ENCODE data around the gene ABHD2.
"Not testable (repeated sequence)": the region's sequence is repeated elsewhere in the genome, so short reads cannot be mapped to it uniquely, and the experiment has no call there.

ABHD2 gene

DNA sequence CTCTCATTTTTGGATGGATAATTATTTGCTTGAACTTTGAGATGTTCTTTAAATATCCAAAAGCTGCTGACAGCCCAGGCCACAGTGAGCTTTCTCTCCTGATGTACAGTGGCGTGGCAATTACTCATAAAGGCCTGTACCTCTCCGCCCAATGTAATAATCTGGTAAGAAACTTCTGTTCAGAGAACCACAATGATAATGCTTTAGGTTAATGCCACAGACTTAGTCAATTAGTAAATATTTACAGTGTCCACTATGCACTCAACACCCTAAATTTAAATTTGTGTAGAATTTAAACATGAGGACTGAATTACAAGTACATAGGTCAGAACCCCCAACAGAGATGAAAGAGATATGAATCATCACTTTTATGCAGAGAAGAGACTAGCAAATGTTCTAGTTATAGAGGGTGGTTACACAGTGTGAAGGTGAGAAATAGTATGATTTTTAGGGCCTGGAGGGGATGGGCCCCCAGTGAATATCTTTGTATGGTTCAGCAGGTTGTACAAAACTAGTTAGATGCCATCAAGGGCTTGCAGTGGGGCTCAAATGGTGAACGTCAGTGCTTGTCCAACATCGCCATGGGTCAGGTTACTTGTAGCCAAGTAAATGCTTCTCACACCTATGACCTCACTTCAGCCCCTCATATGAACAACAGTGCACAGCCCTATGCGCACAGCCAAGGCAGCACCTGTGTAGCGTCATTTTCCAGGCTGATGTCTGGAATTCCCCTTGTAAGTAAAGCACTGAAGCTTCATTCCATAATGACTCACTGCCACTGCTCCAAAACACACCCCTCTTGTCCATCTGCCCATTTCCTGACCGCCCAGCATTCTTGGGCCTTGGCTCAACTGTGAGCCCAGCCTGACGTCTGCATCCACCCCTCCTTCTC lies 13.3 kb downstream of the ABHD2 start:
- no peak for DNase-seq

DNA sequence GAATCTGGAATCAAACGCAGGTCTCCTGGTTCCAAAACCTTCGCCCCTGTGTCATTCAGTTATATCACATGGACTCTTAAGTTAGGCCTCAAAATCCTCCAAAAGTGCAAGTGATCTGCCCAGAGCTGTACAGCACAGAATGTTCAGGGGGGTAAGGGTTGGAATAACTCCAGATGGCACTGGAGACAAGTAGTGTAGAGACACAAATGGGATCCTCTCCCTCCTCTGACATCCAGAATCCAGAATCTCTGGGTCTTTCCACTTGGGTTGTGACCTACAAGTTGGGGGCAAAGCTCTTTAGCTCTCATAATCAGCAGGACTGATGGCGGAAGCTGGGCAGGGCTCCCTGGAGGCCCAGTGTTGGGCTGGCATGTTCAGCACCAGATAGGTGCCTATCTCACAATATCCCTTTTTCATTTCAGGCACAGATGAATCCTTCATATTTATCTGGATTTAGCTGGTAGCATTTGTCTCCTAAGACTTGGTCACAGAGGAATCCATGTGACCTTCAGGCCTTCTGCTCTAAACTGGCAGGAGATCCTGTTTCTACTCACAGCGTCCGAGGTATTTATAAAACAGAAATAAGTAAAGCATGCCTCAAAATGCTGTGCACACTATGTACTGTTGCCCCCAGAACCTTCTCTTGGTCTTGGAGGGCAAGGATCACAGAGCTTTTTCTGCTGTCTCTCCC lies 15.4 kb downstream of the ABHD2 start:
- no peak for DNase-seq

DNA sequence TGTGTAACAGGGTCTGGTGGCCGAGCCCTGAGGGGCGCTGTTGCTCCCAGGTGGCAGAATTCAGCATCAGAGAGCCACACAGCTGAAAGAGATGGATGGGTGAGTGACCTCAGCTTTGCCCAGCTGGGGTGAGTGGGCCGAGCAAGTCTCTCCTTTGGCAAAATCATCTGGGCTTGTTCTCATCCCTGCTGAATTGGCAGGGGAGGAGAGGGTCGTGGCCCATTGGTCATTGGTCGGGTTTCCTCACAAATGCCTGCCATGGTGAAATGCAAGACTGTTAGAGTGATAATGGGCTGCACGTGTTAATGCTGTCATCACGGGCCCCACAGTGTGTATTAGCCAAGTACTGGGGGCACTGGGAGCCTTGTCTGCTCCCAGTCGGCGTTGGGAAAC lies 15.9 kb downstream of the ABHD2 start:
- no peak for DNase-seq

DNA sequence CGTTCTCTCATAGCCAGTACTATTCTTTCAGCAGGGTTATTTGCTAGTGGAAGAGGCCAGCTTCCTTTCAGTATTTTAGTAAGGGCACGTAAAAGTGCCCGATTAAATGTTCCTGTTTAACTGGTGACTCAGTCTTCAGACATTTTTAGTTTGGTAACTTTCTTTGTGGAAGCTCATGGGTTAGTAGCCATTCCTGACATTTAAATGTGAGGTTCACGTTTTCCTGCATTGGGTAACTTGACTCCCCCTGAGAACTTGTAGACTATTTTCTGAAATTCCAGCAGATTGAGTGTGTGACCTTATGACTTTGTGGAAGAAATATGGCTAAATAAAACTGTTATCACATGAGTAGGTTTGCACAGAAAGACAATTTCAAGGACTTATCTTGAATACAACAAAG lies 16.9 kb downstream of the ABHD2 start:
- DNase-seq: no peak

DNA sequence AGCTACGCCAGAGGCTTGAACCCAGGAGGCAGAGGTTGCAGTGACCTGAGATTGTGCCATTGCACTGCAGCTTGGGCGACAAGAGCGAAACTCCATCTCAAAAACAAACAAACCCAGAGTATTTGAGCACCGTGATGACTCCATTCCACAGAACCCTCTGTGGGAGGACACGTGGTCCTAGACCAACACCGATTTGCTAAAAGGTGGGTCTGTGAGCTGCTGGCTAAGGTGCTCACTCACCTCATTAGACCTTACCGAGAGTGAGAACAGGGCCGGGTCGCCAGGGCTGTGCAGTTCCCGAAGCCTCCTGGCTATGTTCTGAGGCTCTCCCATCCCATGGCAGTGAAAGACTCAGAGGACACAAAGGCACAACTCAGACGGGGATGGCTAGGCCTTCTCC lies 17.9 kb downstream of the ABHD2 start:
- DNase-seq: no peak

DNA sequence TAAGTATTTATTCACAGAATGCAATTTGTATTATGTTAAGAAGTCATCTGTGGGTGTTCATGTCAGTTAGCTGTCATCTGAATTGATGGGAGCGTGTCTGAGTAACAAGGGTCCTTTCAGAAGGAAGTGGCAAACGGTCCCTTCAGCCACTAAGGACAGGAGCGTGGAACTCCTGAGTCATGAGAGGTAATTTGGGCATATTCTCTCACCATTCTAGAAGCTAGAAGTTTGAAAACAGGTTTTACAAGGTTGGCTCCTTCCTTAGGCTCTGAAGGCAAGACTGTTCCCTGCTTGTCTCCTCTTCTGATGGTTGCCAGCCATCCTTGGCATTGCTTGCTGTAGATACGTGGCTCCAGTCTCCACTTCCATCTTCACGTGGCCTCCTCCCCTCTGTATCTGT lies 19.7 kb downstream of the ABHD2 start:
- DNase-seq: no peak

DNA sequence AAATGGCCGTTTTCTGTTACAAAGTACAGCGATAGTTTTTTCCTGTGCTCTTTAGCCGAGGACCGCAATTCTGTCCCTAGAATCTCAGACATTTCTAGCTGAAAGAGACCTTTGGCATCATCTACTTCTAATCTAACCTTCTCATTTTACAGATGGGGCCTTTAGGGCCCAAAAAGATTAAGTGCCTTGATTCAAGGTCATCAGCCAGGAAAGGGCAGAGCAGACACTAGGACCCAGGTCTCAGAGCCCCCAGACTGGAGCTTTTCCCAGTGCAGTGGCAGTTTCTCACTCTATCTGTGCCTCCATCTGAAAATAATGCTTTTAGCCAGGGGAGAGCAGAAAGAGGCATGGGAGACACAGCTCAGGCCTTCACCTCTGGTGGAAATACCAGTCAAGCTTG lies 20.6 kb downstream of the ABHD2 start:
- DNase-seq: no peak

DNA sequence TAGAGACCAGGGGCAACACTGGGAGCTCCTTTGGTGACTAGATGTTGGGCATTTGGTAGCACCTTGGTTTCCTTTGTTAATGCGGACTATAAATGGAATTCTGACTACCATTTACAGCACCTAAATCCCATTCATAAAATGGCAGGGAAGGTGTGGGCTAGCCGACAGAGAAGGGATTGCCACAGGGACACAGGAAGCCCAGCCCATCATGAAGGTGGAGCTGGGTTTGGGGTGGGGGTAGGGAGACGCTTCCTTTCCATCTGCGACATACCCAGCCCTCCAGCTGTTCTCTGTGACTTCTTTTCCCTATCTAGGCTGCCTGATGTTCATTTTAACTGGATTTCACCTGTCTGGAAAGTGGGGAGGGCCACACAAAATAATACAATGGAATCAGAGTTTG lies 21.0 kb downstream of the ABHD2 start:
- no peak for DNase-seq

DNA sequence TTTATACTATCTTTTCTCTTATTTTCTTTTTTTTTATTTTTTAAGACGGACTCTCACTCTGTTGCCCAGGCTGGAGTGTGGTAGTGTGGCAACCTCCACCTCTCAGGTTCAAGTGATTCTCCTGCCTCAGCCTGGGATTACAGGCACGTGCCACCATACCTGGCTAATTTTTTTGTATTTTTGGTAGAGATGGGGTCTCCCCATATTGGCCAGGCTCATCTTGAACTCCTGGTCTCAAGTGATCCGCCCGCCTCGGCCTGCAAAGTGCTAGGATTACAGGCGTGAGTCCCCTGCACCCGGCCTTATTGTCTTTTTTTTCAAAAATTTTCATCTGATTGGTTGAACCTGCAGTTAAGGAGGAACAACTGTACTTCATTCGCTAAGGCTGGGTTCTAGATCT lies 21.8 kb downstream of the ABHD2 start:
- DNase-seq: no peak

DNA sequence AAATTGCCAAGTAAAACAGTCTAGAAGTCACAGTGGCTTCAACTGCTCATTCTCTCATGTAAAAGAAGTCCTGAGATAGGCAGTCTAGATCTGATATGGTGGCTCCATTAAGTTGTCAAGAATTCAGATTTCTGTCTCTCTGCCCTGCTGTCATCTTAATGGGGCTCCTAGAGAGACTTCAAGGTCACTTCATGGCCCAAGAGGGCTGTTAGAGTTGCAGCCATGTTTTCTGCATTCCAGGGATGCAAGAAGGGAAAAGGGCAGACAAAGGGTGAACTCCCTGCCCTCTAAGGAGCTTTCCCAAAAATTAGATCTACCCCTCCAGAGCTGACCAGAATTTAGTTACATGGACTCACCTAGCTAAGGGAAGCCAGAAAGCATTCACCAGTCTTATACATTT lies 23.1 kb downstream of the ABHD2 start:
- no peak for DNase-seq

DNA sequence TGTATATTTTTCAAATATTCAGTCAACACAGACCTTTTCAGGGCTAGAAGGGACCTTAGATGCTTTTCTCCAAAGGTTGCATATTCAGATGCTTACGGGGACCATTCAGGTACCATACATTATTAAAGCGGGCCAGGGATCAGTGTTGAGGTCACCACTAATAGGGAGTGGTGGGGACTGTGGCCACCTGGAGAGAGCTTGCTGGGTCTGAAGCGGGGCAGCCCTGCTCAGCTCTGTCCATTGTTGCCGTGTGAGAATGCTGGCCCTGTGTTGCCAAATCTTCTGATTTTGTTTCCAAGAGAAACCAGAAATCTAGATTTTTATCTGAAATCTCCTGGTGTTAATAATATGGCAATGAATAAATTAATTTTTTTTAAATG lies 23.7 kb downstream of the ABHD2 start:
- no peak for DNase-seq

DNA sequence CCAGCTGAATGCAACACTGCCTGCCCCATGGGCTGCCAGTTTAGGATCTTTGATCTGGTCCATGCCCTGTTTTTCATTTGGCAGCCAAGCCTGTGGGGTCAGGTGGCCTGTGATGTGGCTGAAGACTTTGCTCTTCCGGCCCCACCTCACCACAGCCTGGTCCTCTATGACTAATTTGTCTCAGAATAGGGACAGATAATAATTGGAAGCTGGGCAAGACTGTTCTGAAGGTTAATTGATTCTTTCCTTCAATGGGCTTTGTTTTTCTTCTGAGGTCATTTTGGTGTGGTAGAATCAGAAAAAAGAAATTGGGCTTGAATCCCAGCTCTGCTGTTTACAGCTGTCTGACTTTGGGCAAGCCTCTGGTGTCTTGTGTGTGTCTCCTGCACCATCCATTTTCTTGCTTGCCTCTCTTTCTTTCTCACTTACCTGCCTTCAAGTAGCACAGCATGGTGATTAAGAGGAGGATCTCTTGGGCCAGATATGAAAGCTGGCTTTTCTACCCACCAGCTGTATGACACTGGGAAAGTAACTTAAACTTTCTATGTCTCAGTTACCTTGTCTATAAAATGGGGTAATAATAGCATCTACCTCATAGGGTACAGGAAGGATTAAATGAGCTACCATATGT lies 24.2 kb downstream of the ABHD2 start:
- no peak for DNase-seq

DNA sequence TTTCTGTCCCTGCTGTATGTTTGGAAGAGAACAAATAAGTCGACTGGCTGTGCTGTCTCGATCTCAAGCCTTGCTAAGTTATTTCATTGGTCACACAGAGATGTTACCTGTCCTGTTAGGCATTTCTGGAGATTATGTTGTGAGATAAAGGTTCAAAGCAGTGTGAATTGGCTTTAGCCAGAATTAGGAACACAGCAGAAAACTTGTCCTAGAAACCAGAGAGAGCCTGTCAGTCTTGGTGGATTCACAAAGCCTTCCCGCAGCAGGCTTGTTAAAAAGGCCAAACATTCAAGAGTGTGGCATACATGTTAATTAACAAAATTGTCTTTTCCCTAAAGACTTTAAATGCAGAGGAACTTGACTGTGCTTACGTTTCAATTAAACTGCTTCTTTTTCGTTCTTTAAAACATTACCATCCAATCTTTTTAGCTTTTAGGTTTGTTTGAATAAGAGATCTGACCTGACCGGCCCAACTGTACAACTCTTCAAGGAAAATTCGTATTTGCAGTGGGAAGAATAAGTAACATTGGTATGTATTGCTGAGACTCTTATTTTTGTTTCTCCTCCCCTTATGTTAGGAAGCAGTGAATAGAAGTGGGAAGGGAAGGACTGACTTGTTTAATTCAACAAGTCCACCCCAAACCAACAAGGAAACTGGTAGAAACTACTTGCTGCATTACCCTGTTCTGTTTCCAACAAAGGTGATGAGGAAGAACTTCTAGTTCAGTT lies 25.2 kb downstream of the ABHD2 start:
- DNase-seq: no peak

DNA sequence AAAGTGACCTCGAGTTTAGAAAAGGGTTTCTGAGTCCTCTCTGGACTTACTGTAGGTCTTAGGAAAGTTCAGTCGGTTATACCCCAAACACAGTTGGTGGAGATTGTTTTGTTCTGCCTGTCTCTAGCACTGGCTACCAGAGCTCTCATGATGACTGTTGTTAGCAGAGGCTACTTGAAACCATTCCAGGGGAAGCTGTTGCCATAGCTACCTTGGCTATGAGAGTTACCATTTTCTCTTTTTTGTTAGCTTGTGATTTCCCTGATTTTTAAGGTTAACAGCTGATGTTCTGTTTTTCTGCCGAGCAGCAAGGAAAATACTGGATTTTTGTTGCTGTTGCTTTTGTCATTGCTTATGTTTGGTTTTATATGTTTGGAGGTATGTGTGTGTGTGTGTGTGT lies 26.7 kb downstream of the ABHD2 start:
- DNase-seq: no peak

DNA sequence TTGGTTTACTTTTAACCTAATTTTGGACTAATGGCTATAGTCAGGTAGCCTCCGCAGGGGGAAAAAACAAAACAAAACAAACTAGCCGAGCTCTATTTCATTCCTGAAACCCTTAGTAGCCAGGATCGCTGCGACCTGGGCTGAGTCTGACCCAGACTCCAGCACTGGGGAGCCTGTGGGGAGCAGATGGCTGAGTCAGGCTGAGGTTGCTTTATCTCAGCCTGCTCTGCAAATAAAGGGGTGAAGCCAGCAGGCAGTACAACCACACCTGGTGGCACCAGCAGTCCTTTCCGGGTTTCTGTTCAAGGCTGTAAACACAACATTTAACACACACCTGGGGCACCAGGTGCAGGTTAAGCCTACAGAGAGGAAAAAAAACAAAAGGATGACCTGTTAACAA lies 27.3 kb downstream of the ABHD2 start:
- no peak for DNase-seq

DNA sequence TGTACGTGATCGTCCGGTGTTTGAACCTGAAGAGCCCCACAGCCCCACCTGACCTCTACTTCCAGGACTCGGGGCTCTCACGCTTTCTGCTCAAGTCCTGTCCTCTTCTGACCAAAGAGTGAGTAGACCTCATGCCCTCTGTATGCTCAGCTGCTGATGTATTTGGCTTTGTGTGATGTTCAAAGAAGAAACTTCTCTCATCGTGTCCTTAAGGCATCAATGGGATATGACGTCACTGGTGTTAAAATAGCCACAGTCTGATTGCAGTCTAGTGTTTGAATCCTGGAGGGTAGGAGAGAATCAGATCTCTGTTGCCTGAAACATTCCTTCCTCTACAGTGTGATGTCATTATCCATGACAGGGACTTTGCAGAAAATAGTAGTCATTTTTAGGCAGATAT lies 28.1 kb downstream of the ABHD2 start:
- DNase-seq: no peak

DNA sequence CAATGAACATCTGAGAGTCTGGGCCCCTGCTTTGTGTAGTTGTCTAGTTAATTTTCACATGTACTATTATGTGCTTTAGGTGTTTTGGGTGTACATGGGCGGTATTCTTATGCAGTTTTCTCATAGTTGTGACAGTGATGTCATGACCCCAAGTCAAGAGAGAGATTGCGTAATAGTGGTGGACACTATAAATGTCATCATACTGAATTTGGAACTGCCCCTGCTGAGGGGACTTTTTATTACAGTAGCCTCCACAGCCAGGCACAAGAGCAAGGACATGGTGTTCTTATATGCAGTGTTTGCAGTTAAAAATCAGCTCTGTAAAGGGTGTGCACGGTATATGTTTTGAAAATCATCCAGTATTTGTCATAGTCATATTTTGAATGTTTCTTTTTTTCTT lies 29.5 kb downstream of the ABHD2 start:
- no peak for DNase-seq

DNA sequence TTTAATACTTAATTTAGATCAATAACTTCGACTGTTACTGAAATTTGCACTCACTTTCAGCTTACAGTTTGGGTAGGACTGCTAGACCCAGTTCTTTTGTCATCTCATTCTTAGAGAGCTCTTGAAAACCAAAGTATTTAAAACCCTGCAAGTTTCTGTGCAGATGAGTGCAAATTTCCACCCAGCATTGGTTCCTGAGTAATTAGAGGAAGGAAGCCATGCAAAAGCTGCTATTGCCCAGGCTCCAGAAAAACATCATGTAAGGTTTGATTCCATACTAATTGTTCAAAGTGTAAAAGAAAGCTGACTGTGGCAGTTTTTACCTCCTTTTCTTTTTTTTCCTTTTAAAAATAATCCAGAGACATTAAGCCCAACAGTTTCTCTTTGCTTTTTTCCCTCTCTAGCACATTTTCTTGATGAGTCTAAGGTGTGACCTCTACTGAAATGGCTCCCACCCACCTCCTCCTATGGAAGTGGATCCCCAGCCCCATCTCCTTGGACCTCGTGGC lies 30.3 kb downstream of the ABHD2 start:
- DNase-seq: no peak

DNA sequence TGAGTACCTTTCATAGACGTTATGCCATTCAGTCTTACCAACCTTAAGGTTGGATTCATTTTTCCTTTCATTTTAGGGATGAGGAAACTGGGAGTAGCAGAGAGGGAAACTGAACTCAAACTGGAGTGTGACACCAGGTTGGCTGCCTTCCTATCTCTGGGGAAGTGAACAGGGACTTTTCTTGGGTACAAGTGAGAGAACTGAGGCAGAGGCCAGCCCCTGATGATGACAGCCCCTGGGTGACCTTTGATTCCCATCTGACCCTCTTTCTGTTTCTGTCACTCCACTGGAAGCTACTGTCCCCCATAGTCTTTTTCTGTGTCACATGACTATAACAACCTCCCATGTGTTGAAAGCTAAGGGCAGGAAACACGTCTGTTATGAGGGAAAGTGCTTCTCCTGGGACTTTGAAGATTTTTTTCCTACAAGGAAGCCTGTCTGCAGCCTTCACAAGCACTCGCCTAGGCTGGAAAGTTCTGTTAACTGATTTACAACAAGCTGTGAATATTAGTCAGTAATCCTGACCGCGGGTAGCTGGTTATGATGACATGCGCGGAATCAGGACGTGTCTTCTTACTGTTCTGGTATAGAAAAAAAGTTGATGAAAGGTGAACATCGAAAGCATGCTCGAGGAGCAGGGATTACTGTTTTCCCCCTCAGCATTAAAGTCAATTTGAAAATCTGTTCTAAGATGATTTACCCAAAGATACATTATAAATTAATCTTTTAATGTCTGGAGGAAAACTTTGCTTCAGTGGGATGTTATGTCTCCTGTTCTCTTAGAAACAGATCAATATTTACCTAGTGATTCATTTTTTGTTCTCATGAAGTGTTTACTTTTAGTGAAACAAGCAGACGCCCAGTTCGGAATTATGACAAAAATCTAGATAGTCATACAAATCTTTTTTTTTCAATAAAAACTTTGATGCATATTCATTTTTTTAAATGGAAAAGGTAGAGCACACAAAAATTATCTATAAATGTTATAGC lies 31.5 kb downstream of the ABHD2 start:
- no peak for DNase-seq

DNA sequence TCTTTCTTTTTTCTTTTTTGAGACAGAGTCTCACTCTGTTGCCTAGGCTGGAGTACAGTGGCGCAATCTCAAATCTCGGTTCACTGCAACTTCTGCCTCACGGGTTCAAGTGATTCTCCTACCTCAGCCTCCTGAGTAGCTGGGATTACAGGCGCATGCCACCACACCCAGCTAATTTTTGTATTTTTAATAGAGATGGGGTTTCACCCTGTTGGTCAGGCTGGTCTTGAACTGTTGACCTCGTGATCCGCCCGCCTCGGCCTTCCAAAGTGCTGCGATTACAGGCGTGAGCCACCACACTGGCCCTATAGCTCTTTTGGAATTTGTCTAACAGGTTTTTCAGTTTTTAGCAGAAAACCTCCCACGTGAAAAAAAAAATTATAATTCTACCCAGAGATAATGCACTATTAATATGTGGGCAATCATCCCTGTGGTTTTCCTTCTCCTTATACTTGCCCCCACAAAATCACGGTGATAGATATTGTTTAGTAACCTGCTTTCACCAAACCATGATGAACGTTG lies 32.3 kb downstream of the ABHD2 start:
- DNase-seq: not testable (repeated sequence)

DNA sequence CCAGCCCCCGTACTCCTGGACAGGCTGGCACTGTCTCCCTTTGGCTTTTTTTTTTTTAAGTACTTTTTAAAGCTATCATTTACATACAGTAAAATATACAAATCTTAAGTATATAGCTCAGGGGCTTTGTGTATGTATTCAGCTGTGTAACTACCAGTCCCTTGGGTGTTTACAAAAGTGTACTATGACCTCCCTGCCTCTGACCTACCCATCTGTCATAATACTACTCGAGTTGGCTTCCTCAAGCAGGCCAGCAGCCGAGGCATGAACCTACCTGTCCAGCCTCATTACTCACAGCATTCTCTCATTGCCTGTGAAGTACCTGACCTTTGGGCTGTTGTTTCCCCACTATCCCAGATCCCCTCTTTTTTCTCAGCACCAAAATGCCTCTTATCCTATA lies 33.2 kb downstream of the ABHD2 start:
- no peak for DNase-seq

Measured in activated effector memory CD4-positive, alpha-beta T cell treated with anti-CD3 and anti-CD28 coated beads, Interleukin-2, amount 50 U/mL, for 16 hours (primary cell).